AG08395 (cell line): ENCODE results near the gene PTPN1.

Experiments
- DNase-seq: peaks from one replicate; pipeline ENCODE4 v3.0.0; 2012; ENCODE audit warnings: mixed read lengths, low spot score

Gene PTPN1

DNA sequence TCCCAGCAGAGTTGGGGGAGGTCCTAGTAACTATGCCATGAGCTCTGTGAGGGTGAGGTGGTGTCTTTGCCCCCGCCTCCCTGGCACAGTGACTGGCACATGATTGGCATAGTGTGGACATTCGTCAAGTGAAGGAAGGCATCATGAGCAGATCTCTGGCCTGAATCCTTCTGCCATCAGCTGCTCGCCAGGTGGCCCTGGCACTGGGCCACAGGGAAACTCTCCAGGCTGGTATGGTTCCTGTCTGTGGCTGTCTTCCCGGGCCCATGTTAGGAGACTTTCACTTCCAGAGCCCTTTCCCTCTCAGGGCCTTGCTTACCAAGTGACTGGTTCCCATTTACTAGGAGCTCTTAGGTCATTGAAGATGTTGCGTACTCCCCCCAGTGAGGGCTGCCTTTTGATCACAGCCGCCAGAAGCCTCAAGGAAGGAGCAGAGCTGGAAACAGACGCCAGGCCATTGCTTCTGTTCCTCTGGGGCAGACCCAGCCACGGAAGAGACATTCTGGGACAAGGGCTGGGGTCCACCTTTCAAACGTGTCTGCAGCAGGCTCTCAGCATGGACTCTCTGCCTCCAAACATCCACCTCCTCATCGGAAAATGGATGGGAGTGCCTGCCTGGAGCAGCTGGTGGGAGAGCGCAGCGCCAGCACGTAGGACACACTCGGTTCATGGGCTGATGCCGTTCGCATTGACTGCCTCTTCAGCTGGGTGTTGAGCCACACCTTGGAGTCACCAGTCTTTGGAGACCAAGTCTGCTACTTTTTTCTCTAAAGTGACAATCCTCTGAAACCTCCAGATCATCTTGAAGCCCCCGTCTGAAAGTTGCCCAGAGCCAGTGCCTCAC is 67.2 kb downstream of the PTPN1 start:
- DNase-seq = no peak

DNA sequence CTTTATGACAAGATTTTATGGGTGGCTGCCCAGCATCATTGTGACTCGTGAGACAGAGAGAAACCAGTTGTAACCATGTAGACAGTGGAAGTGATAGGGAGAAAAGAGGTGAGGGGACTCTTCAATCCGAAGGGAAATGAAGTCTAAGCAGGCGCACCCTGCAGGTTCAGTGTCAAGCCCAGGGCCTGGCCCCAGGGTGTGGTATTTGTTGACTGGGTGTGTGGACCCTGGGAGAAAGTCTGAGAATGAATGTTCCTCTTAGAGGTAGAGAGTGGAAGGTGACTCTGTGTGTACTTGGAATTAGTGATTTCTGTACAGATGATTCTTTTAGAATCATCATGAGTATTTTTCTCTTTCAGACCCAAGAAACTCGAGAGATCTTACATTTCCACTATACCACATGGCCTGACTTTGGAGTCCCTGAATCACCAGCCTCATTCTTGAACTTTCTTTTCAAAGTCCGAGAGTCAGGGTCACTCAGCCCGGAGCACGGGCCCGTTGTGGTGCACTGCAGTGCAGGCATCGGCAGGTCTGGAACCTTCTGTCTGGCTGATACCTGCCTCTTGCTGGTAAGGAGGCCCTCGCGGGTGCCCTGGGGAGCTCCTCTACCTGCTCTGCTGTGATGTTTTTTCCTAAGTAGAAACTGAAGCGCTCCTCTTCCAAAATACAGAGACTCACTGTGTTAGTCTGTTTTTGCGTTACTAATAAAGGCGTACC is 68.0 kb downstream of the PTPN1 start:
- no peak for DNase-seq

DNA sequence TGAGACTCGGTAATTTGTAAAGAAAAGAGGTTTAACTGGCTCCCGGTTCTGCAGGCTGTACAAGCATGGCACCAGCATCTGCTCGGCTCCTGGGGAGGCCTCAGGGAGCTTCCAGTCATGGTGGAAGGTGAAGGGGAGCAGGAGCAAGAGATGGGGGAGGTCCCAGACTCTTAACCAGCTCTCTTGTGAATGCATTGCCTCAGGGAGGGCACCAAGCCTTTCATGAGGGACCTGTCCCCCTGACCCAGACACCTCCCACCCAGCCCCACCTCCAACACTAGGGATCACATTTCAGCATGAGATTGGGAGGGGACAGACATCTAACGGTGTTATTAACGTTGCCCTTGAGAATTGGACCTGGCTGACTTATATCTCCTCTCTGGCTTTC is 68.6 kb downstream of the PTPN1 start:
- no peak for DNase-seq

DNA sequence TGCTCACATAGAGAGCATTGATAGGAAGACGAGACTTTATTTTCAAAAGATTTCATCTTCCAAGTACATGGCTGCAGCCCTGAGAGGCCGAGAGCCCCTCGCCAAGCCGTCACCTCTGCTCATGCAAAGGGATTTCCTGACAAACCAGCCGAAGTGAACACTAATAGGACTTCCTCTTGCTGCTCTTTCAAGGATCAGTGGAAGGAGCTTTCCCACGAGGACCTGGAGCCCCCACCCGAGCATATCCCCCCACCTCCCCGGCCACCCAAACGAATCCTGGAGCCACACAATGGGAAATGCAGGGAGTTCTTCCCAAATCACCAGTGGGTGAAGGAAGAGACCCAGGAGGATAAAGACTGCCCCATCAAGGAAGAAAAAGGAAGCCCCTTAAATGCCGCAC is 69.3 kb downstream of the PTPN1 start:
- no peak for DNase-seq

DNA sequence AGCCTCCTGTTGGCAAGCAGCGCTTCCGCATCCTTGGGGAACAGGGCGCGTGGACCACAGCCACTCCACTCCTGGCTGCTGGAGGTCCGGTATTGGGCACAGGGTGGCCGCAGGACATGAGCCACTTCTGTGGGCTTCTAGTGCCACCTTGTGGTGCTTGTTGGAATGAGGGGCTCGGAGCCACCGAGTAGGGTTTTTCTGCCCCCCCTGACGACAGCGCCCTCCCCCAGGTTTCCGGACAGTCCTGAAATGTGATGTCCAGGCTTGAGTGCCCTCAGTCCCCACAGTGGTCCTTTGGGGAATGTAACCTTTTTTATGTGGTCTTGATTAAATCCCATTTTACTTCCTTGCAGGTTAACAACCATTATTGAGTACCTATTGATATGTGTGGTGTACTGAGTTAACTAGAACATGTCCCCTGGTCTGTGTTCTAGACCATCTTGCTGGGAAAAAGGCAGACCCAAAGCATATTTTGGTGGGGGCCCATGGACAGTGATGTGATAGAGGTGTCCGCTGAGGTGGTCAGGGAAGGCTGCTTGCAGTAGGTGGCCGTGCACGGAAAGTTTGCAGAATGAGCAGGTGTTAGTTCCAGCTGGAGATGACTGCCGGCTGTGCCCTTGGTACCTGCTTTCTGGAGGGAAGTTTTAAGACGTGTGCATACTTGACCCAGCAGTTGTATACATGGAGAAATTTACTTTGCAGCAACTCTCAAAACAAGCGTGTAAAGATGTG is 70.0 kb downstream of the PTPN1 start:
- DNase-seq = peak; percentile 85

DNA sequence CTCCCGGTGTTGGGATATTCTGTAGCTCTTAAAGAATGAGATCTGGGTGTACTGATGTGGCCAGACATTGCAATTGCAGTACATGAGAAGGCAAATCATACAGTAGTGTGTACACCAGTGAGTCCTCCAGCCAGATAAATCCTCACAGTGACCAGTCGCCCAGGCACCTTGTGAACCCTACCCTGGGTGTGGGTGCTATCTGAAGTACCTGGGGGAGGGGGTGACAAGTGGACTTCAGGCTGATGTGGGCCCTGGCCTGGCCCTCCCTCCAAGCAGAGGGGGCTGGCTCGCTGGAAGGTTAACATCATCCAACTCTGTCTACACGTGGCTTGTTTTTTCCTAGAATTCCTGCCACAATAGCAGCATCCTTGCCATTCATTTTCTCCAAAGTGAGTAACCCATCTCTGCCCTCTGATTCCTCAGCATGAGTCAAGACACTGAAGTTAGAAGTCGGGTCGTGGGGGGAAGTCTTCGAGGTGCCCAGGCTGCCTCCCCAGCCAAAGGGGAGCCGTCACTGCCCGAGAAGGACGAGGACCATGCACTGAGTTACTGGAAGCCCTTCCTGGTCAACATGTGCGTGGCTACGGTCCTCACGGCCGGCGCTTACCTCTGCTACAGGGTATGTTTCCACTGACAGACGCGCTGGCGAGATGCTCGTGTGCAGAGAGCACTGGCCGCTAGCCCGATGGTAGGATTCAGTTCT is 70.8 kb downstream of the PTPN1 start:
- DNase-seq = no peak

DNA sequence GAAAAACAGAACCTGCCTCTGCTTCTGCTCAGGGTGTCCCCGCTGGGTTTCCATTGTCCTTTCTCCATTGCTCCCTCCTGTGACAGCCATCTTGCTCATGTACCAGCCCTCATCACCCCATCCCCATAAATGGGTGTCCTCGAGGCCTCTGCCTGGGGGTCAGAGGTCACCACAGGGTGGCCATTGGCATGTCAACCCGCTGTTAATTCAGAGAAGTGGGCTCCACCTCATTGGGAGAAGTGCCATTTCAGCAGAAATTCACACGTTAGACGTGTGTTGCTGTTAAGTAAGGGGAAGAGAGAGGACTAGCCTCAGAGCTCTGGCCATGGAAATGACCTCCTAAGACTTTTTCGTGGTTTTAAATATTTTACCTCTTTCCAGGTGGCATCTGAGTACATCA is 71.9 kb downstream of the PTPN1 start:
- no peak for DNase-seq

DNA sequence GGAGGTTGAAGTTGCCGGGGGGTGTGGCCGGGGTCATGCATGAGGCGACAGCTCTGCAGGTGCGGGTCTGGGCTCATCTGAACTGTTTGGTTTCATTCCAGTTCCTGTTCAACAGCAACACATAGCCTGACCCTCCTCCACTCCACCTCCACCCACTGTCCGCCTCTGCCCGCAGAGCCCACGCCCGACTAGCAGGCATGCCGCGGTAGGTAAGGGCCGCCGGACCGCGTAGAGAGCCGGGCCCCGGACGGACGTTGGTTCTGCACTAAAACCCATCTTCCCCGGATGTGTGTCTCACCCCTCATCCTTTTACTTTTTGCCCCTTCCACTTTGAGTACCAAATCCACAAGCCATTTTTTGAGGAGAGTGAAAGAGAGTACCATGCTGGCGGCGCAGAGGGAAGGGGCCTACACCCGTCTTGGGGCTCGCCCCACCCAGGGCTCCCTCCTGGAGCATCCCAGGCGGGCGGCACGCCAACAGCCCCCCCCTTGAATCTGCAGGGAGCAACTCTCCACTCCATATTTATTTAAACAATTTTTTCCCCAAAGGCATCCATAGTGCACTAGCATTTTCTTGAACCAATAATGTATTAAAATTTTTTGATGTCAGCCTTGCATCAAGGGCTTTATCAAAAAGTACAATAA is 72.5 kb downstream of the PTPN1 start:
- no peak for DNase-seq

DNA sequence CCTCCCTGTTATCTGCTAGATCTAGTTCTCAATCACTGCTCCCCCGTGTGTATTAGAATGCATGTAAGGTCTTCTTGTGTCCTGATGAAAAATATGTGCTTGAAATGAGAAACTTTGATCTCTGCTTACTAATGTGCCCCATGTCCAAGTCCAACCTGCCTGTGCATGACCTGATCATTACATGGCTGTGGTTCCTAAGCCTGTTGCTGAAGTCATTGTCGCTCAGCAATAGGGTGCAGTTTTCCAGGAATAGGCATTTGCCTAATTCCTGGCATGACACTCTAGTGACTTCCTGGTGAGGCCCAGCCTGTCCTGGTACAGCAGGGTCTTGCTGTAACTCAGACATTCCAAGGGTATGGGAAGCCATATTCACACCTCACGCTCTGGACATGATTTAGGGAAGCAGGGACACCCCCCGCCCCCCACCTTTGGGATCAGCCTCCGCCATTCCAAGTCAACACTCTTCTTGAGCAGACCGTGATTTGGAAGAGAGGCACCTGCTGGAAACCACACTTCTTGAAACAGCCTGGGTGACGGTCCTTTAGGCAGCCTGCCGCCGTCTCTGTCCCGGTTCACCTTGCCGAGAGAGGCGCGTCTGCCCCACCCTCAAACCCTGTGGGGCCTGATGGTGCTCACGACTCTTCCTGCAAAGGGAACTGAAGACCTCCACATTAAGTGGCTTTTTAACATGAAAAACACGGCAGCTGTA is 73.4 kb downstream of the PTPN1 start:
- no peak for DNase-seq

DNA sequence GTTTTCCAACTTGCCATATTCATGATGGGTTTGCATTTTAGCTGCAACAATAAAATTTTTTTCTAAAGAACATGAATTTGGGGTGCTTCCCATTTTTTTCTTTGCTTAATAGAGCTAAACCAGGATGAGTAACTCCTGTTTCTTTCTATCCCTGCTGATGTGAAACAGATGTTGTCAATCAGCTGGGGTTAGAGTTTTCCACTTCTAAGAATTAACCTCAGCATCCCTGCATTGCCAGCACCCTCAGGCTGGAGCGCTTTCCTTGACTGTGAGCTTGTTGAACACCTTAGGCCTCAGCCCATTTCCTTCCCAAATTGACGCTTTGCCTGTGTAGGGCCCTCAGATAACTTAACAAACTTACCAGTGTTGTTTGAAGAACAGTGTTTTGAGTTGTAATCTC is 74.5 kb downstream of the PTPN1 start:
- peak; percentile 53 for DNase-seq

DNA sequence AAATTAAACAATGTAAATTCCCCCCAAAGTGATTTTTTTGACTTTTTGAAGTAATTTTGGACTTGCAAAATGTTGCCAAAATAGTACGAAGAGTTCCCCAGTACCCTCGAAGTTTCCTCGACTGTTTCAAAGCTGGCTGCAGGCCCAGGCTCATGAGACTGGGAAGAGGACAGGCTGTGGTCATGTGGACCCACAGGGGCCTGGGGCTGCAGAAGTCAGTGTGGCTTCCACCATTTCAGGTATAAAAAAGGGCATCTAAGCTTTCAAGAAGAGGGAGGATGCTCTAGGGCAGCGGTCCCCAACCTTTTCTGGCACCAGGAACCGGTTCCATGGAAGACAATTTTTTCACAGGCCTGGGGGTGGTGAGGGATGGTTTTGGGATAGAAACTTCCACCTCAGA is 75.0 kb downstream of the PTPN1 start:
- DNase-seq = no peak

DNA sequence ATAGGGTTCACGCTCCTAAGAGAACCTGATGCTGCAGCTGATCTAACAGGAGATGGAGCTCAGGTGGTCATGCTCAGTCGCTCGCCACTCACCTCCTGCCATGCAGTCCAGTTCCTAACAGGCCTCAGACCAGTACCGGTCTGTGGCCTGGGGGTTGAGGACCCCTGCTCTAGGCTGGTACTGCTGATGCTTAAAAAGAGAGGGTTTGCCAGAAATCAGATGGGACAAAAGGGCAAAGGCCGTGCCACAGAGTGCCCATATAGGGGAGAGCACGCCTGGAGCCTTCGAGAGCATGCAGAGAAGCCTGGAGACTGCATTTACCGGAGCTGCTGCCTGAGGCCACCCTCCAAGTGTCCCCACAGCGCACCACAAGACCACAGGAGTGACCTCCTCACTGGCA is 75.5 kb downstream of the PTPN1 start:
- no peak for DNase-seq

DNA sequence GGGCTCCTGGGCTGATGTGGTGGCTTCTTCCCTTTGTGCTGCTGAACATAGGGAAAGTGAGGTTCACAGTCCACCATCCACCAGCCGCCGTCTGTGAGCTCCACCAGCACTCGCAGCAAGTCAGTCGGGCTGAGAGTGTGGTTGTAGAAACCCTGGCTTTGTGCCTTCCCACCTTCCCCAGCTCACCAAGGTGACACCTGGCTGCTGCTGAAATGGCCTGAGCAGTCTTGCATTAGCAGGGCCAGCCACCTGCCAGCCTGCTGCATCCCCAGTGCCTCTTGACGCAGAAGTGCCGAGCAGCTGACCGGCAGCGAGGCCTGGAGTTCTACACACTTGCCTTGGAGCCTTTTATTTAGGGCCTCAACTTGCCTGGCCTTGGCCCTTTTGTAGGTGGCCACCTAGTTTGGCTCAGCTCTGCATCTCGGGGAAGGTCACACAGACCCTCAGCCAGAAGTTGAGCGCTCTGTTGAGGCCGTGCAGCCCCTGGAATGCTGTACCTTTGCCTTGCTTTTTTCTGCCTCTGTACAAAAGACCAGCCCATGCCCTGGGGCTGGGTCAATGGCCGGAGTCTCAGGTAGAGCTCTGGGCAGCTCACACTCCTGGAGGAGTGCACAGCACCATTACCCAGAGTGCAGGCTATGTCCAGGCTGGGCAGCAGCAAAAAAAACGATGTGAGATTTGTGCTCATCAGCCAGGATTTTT is 76.5 kb downstream of the PTPN1 start:
- no peak for DNase-seq

DNA sequence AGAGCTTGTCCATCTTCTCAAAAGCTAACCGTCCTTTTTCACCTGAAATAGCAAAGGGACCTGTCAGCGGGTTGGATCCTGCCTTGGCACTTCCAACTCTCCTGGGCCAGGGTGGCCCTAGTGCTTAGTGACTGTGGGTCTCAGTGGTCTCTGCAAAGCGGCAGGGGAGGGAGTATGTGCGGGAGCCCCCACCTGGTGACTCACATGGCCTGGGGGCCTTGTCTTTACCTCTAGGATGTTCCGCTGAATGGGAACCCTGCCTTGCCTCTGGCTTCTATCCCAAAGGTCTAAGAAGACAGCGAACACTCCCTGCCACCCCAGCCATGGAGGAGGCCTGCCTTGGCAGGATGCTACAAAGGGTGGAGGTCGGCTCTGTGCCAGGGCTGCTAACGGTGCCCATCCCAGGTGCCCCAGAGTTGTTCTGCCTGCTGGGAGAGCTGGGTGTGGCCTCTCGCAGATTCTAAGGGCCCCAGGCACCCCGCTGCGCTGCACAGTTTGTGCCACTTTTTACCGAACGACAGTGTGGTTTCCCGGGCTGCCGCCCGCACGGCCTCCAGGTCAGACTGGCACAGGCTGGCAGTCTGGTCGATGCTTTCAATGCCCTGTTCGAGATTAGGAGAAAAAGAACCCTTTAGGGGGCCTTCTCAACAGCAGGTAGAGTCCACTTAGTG is 77.2 kb downstream of the PTPN1 start:
- no peak for DNase-seq

DNA sequence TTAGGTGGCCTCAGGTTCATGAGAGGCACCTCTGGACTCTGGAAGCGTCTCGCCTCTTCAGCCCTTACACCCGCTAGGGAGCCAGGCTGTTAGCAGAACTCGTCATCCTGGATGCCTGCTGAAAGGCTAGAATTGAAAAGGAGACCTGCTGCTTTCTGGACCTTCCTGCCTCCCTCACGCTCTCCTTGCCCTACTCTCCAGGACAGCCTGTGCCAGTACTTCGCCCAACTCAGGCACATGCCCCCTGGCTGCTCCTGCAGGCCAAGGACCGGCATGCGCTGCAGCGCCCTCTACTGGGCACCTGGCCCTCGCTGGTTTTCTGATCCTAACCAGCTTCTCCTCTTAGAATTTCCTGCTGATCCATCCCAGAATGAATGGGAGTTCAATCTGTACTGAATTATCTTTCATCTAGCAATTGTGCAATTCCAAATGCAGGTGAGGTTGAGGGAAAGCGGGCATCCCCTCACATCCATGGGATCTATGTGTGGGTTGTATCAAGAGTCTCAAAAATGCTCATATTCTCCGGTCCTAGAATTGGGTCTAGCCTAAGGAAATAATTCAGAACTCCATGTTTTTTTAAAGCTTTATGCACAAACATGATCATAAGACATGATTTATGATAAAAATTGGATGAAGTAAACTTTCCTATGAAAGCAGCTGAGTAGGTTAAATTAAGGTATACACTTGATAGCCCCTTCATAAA is 78.0 kb downstream of the PTPN1 start:
- DNase-seq = peak; percentile 83

DNA sequence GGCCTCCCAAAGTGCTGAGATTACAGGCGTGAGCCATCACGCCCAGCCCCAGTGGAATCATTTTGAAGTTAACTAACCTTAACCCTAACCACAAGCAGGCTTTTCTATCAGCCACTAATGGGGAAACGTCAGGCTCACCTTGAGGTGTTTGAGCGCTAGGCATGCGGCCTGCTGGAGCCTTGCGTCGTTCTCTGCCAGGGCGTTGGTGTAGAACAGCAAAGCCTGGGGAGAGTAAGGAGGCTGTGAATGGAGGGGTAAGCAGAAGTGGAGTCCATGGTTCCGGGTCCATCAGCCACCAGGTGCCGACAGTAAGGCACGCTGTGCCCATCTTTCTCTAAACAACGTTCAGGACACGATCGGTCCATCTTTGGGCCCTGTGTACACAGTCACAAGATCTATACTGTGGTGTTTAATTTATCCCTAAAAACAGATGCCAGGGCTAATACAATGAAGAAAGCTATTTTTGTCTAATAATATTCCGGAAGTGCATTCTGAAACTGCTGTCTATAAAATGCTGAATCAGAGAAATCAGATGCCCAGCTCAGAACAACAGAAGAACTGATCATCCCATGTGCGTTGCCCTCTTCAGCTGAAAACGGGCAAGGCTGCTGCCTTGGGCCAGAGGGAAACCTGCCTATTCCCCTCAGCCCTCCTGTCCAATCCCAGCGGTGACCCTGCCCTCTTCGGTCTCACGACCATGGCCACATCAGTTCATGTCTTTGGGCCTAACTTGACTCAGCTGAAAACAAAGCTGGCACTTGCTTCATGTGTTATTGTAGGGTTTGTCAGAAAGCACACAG is 79.6 kb downstream of the PTPN1 start:
- no peak for DNase-seq

DNA sequence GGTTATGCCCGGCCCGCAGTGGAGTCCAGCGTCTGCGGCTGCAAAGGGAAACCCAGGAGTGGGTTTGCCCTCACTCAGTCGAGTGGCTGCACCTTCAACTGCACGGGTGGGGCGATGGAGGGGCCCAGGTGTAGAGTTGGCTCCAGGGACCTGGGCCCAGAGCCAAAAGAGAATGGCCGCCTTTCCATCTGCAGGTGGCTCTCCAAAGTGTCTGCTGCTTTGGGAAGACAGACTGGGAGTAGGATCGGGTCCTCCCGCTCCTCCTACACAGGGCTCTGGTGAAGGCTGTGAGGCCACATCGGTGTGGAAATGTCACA is 80.1 kb downstream of the PTPN1 start:
- no peak for DNase-seq

DNA sequence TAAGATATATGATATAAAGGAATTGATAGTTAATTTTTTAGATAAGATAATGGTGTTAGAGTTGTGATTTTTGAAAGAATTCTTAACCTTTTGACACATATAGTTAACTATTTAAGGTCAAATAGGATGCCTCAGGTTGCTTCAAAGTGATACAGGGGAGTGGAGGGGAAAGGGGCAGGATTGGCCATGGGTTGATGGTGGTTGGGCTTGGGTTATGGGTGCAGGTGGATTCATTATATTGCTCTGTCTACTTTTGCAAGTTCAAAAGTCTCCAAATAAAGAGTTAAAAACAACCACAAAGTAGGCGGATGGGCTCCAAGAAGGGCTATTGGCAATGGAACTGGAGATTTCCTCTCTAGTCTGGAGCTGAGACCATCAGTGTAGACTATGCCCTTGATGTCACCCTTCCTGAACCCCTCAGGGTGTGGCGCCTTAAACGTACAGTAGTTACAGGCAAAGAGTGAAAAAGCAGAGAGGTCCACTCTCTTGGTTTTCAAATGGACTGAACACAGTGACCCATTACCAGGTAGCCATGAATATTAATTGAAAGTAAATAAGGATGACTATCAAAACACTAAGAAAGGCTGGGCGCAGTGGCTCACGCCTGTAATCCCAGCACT is 81.2 kb downstream of the PTPN1 start:
- DNase-seq = no peak
